ENCODE data around the gene CPTP.

Gene CPTP

DNA sequence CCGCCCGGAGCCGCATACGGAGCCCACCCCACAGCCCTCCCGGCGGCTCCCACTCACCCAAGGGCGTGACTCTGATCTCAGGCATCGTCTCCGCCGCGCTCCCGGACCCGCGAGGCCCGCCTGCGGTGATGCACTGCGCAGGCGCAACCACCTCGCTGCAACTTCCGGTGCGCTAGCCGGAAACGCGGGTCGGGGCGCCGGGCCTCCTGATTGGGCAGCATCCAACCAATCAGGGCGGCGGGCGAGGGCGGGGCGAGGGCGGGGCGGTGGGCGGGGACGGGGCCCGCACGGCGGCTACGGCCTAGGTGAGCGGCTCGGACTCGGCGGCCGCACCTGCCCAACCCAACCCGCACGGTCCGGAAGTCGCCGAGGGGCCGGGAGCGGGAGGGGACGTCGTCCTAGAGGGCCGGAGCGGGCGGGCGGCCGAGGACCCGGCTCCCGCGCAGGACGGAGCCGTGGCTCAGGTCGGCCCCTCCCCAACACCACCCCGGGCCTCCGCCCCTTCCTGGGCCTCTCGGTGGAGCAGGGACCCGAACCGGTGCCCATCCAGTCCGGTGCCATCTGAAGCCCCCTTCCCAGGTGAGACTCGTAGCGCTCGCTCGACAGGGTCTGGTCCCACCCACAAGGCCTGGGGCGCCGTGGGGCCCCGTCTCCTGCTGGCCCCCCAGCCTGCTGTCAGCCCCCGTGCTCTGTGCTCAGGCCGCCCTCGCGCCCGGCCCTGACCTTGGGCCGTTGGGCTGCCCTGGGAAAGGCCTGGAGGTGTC is at the start of gene CPTP, which contains the start of gene INTS11:
Gene CPTP (plus strand): TSS at position 279 of the 764 bp plus-strand sequence. CDS start 2,109 bp downstream, outside the sequence.
Gene INTS11 (minus strand): TSS at position 137 of the 764 bp plus-strand sequence. CDS start 52 bp downstream, at position 85.
- DNase-seq (ENCODE audit: low read depth in 2 of 2) = peak; percentile 88 to 96

DNA sequence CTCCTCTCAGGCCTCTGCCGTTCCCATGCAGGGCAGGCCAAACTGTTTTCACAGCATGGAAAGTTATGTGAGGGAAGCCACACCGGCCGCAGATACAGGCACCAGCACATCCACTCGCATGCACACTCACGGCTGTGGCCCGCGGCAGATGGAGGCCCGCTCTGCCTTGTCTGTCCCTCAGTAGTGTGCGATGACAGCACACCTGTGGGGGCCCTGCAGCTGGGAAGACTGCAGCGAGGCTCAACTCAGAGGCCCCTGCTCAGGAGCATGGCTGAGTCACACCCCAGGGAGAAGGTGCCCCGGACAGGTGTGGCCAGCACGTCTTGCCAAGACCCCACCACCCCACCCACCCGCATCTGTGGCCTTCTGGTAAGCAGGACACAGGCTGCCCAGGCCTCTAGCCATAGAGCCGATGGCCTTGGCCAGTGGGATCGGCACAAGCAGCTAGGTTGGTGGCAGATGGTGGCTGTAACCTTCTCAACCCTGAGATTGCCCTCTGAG is 49.6 kb upstream of the CPTP start:
- DNase-seq (ENCODE audit: low read depth in 2 of 2) = no peak

DNA sequence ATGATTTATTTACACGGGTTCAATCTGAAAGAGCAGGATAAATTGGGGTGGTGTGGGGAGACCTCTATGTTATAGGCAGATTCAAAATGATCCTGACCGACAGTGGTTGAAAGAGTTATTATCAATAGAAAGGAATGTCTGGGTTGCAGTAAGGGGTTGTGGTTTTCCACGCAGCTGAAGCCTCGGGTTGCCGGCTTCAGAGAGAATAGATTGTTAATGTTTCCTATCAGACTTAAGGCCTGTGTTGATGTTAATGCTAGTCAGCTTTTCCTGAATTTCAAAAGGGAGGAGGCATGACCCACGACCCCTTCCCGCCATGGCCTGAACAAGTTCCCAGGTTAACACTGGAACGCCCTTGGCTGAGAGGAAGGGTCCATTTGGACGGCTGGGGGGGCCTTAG is 48.8 kb upstream of the CPTP start:
- DNase-seq (ENCODE audit: low read depth in 2 of 2) = no peak

DNA sequence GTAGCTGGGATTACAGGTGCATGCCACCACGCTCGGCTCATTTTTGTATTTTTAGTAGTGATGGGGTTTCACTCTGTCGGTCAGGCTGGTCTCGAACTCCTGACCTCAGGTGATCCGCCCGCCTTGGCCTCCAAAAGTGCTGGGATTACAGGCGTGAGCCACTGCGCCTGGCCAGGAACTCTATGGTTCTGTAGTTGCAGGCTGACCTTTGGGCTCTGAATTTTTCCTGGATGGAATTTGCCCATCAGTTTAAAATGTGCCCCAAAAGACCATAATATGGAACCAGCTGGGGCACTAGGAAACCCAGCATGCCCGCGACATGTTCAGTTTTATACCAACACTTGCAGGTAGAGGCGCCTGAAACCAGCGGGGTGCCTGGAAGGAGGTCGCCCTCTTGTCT is 46.0 kb upstream of the CPTP start:
- no peak for DNase-seq (ENCODE audit: low read depth in 2 of 2)

DNA sequence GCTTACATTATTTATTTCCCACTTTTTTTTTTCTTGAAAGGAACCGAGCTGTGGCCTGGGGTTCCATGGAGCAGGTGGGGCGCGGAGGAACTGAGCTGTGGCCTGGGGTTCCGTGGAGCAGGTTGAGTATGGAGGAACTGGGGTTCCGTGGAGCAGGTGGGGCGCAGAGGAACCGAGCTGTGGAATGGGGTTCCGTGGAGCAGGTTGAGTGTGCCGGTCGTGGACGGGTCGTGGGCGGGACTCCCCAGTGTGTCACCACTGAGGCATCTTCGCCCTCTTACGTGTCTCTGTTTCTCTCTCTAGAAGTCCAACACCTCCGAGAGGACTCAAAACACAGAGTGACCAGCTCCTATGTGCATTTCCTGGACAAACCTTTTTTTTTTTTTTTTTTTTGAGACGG is 45.6 kb upstream of the CPTP start:
- DNase-seq (ENCODE audit: low read depth in 2 of 2) = no peak

DNA sequence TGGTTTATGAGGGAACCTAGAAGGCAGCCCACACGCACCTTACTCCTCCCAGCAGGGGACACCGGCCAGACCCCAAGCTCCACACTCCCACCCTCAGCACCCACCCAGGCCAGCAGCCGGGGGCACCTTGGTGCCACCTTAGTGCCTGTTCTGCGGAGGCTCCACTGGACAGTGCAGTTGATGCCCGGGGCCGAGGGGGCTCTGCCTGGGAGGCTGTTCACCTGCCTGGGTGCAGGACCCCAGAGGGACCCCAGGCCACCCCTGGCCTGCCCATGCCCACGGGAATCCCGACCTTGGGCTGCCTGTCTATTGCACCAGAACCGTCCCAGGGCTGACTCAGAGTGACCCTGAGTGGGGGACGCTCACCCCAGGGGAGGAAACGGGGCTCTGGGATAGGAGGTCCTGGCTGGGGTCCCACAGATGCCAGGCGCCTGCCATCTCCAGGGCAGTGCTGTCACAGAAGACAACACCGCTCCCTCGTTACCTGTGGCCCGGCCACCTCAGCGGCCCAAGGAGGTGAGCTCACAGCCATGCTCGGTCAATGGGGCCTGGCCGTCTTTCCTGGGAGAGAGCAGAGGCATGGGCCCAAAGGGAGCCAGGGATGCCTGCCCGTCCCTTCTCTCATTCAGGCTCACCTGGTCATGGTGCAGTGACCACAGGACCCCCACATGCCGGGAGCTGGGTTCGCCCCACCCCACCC is 43.7 kb upstream of the CPTP start:
- no peak for DNase-seq (ENCODE audit: low read depth in 2 of 2)

DNA sequence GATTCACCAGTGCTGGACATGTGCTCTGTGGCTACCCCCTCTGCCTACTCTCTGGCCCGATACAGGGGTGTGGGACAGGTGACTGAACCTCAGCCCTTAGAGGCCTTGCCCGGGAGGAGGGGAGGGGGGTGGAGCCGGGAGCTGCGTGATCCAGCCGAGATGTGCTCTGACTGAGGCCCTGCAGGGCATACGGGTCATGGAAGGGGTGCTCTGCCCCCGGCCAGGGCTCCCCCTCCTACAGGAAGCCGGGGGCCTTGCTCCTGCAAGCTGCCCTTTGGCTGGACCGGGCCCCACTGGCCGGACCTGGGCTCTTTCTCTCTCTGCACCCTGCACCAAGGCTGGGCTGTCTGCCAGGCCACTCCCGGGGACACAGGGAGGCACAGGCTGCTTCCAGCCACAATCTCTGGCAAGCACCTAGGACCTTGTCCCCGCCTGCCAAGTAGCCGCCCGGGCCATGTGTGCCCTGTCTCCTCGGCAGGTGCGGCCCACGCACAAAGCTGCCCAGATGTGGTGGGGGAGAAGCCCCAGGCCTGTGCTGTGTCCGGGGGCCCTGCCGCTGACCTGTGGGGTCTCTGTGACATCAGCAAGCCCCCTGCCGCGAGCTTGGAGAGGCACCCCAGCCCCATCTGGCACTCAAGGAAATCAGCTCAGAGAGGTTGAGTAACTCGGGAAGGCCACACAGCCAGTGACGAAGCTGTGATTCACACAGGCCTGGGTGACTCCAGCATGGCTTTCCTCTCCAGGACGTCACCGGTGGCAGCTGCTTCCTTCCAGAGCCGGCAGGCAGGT is 42.9 kb upstream of the CPTP start:
- DNase-seq (ENCODE audit: low read depth in 2 of 2) = no peak

DNA sequence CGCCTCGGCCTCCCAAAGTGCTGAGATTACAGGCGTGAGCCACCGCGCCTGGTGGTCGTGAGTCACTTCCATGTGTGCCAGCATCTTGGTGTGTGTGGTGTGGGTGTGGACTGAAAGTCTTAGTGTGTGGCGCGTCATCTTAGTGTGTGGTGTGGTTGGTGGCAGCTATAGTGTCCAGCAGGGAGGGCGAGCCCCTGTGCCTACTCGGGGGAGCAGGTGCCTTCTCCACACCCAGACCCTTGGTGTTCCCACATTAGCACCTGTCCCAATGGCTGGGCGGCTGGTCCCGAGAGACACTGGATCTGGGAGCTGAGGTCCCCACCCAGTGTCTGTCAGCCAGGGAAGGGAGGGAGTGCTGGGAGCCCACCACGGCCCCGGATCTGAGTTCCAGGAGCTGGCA is 41.6 kb upstream of the CPTP start:
- DNase-seq (ENCODE audit: low read depth in 2 of 2) = no peak

DNA sequence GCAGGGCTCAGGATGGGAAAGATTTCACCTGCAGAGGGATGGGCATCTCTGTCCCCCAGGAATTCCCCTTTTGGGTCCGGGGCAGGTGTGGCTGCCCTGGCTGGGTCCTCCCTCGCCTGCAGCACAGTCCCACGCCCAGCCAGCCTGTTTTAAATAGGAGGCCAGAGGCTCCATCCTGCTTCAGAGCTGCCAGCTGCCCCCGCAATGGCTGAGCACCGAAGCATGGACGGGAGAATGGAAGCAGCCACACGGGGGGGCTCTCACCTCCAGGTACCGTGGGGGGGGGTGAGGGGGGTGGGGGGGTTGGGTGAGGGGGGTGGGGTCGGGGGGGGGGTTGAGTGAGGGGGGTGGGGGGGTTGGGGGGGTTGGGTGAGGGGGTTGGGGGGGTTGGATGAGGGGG is 40.8 kb upstream of the CPTP start:
- DNase-seq (ENCODE audit: low read depth in 2 of 2) = no peak

DNA sequence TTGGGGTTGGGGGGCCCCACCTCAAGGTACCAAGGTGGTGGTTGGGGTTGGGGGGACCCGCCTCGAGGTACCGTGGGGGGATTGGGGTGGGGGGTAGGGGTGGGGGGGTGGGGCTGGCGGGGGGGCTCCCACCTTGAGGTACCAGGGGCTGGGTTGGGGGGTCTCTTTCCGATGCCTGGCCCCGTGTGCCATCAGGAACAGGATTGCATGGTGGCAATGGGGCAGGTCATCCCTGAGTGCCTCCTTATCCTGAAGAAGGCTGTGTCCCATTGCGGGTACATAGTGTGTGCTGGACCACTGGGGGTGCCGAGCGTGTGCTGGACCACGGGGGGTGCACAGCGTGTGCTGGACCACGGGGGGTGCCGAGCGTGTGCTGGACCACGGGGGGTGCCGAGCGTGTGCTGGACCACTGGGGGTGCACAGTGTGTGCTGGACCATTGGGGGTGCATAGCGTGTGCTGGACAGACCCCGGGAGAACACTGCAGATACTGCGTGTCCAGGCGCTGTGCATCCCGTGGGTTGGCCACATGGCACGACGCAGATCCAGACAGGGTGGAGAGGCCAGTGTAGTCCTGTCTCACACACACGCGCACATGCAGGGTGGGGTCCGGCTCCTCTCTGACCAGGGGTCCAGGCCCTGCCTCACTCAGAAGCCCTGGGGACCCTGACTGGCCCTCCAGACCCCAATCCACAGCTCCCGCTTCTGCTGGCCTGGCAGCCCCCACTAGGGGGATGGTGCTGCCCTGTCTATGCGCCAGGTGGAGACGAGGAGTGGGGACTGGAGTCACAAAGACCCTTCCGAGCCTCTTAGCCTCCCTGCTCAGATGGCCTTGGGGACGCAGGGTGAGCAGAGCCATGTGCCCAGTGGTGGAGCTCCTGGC is 40.1 kb upstream of the CPTP start:
- no peak for DNase-seq (ENCODE audit: low read depth in 2 of 2)

DNA sequence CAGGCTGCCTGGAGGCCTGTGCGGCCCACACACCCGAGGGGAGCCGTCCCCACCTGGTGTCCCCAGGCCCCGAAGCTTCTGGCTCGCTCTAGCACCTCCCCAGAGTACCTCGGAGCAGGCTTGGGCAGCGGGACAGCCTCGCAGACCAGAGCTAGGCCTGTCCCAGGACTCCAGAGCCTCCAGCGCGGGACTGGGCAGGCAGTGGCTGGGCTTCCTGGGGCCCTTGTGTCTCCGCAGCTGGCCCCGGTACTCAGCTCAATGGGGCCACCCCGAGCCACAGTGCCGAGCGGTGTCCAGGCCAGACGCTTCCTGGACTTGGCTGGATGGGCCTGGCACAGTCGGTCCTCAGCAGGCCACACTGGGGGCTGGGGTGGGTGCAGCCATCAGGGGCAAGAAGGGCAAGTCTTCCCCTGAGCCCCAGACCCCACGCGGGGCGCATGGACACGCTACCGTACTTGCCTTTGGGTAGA is 39.5 kb upstream of the CPTP start:
- DNase-seq (ENCODE audit: low read depth in 2 of 2) = no peak

DNA sequence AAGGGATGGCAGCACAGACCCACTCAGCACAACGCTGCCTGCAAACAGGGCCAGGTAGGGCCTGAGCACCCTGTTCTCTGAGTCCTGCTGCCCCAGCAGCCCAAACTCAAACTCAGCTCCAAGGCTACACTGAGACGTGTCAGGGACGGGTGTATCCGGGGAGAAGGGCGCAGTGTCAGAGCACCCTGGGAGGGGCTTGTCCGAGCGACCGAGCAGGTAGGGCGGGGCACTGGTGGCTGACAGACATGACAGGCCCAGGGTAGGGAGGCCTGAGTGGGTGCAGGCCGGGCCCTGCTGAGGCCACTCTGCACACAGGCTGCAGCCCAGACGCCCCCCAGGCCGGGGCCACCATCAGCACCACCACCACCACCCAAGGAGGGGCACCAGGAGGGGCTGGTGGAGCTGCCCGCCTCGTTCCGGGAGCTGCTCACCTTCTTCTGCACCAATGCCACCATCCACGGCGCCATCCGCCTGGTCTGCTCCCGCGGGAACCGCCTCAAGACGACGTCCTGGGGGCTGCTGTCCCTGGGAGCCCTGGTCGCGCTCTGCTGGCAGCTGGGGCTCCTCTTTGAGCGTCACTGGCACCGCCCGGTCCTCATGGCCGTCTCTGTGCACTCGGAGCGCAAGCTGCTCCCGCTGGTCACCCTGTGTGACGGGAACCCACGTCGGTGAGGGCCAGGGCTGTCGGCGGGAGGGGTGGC is 38.8 kb upstream of the CPTP start:
- DNase-seq (ENCODE audit: low read depth in 2 of 2) = no peak

DNA sequence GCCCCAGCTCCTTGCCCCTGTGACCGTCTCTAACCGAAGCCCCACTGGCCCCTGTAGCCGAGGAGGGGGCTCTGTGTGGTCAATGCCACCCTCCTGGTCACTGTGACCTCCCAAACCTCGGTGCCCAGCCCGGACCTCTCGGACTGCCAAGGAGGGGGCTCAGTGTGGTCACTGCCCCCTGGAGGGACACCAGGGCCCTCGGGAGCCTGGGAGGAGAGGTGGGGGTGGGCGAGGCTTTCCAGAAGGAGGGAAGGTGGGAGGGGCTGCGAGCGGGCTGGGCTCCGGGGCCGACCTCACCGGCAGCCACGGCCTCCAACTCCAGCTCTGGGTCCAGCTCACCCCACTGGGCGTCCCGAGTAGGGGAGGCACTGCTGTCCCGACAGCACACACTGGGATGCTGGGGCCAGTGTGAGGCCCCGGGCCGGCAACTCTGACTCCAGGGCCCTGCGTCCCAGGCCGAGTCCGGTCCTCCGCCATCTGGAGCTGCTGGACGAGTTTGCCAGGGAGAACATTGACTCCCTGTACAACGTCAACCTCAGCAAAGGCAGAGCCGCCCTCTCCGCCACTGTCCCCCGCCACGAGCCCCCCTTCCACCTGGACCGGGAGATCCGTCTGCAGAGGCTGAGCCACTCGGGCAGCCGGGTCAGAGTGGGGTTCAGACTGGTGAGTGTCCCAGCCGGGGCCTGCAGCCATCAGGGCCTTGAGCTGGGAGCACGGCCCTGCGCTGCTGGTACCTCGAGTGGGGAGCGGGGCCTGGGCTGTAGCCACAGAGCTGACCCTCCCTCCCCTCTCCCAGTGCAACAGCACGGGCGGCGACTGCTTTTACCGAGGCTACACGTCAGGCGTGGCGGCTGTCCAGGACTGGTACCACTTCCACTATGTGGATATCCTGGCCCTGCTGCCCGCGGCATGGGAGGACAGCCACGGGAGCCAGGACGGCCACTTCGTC is 38.0 kb upstream of the CPTP start:
- DNase-seq (ENCODE audit: low read depth in 2 of 2) = no peak

DNA sequence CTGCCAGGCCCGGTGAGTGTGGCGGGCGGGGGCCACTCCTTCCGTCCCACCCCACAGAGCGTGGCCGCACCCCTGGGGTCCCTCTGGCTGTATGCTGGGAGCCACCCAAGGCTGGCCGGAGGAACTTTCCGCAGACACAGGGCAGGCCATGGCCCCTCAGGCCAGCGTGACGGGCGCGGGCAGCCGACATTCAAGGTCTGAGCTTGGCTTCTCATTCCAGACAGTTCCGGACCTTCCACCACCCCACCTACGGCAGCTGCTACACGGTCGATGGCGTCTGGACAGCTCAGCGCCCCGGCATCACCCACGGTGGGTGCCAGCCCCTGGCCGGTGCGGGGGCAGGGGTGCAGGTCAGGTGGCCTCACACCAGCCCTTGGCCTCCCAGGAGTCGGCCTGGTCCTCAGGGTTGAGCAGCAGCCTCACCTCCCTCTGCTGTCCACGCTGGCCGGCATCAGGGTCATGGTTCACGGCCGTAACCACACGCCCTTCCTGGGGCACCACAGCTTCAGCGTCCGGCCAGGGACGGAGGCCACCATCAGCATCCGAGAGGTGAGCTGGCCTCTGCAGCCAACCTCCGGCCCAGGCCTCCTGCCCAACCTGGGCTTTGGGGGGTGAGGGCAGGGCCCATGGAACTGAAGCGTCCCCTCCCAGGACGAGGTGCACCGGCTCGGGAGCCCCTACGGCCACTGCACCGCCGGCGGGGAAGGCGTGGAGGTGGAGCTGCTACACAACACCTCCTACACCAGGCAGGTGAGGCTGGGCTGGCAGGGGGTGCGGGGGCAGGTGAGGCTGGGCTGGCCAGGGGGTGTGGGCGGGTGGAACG is 37.1 kb upstream of the CPTP start:
- DNase-seq (ENCODE audit: low read depth in 2 of 2) = no peak

DNA sequence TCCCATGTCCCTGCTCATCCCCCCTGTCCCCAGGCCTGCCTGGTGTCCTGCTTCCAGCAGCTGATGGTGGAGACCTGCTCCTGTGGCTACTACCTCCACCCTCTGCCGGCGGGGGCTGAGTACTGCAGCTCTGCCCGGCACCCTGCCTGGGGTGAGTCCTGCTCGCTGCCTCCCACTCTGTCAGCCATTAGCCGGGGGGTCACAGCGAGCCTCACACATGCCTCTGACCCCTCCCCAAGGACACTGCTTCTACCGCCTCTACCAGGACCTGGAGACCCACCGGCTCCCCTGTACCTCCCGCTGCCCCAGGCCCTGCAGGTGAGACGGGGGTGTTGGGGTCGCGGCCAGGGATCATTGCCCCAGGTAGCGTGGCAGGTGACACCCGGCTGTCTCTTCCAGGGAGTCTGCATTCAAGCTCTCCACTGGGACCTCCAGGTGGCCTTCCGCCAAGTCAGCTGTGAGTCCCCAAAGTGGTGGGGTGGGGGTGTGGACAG is 34.3 kb upstream of the CPTP start:
- peak; percentile 36 to 58 for DNase-seq (ENCODE audit: low read depth in 2 of 2)

DNA sequence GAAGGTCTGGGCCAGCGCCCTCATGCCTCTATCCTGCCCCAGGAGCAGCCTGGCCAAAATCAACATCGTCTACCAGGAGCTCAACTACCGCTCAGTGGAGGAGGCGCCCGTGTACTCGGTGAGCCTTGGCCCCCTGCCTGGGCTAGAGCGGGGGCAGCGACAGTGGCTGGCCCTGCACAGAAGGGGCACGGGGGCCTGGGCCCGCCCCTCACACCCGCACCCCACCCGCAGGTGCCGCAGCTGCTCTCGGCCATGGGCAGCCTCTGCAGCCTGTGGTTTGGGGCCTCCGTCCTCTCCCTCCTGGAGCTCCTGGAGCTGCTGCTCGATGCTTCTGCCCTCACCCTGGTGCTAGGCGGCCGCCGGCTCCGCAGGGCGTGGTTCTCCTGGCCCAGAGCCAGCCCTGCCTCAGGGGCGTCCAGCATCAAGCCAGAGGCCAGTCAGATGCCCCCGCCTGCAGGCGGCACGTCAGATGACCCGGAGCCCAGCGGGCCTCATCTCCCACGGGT is 33.5 kb upstream of the CPTP start:
- no peak for DNase-seq (ENCODE audit: low read depth in 2 of 2)

DNA sequence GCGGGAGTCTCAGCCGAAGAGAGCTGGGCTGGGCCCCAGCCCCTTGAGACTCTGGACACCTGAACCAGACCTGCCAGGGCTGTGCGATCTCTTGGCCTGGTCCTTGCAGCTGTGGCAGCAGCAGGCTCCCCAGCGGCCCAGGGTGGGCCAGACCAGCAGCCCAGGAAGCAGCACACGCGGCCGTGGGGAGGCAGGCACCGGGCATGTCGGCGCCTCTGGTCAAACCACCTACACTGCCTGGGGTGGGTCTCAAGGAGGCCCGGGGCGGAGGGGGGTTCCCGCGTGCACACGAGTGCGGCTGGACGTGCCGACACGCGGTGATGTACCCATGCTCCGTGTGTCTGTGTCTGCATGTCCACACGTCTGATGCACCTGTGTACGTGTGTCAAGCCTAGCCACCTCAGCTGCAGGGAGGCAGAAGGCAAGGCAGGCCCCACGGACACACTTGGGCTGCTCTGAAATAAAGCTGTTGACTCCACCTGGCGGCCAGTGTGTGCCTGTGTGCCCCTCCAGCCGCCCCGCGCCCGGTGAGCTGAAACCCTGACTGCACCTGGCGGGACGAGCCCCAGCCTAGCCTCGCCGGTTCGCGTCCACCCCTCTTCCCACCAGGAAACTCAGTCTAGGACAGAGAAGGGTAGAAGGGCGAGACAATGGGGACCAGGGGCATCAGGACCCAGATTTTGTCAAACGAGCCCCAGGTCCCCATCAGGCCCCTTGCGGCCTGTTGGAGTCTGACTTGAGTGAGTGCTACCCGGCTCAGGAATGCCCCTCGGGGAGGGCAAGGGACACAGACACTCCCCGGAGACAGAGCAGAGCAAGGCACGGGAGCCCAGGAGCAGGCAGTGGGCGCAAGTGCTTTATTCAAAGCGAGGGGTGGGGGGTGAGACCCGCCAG is 32.8 kb upstream of the CPTP start:
- DNase-seq (ENCODE audit: low read depth in 2 of 2) = peak in 1 of 2 donors; percentile 34
